Adrenal gland (tissue), 12 donors: Measurements from ENCODE around the gene ASTN2. TPM values are rescaled to one million over a fixed set of nuclear protein-coding genes. Genes with fewer than 3 reads are reported as not detected.
"Not testable (repeated sequence)": the region's sequence is repeated elsewhere in the genome, so short reads cannot be mapped to it uniquely, and the experiment has no call there.

Source experiments
- DNase-seq, 7 donors: peaks; one replicate each; pipeline ENCODE4 v3.0.0-alpha.2; 2019 to 2020
- H3K27ac ChIP-seq, 5 donors: fragments of 200-600 bp; sonication (generic) in 4 of 5; 1 replicate in 3 of 5; 2 replicates in 2 of 5; pipeline versions ENCODE4 v1.5.1 to v1.8.0; 2016 to 2020; ENCODE audit warnings: mild to moderate bottlenecking in 1 of 5
- H3K27me3 ChIP-seq: fragments of 200-600 bp; 2 replicates; pipeline ENCODE4 v1.8.0; 2021
- H3K36me3 ChIP-seq, 2 donors: fragments of 200-600 bp; replicated peaks in 1 of 2; 1 replicate in 1 of 2; 2 replicates in 1 of 2; pipeline versions ENCODE4 v1.5.1 to v1.8.0; 2018 to 2022
- H3K4me1 ChIP-seq, 2 donors: fragments of 200-600 bp; replicated peaks in 1 of 2; 1 replicate in 1 of 2; 2 replicates in 1 of 2; pipeline versions ENCODE4 v1.5.1 to v1.8.0; 2018 to 2021
- H3K4me3 ChIP-seq, 4 donors: fragments of 200-600 bp; sonication (generic) in 3 of 4; one replicate each; pipeline ENCODE4 v1.5.1; 2016 to 2018
- H3K9me3 ChIP-seq, 3 donors: fragments of 200-600 bp; sonication (generic) in 1 of 3; replicated peaks in 1 of 3; 1 replicate in 2 of 3; 2 replicates in 1 of 3; pipeline versions ENCODE4 v1.5.1 to v1.8.0; 2016 to 2021
- CTCF ChIP-seq, 6 experiments: fragments of 450-650 bp in 4 of 6; fragments of 200-600 bp in 2 of 6; sonication (generic) in 1 of 6; IDR thresholded peaks; 1 replicate in 5 of 6; 2 replicates in 1 of 6; pipeline versions ENCODE4 v1.5.1 to v1.8.0; 2016 to 2021; ENCODE audit warnings: antibody characterized with exemption in 6 of 6, mild to moderate bottlenecking in 2 of 6, moderate library complexity in 1 of 6
- POLR2A ChIP-seq, 2 donors: fragments of 450-650 bp; IDR thresholded peaks; one replicate each; pipeline ENCODE4 v1.6.1; 2017; ENCODE audit warnings: antibody characterized with exemption in 2 of 2, mild to moderate bottlenecking in 2 of 2, moderate library complexity in 1 of 2
- WGBS, 4 donors: extraction: QIAGEN DNeasy Blood & Tissue Kit in 2 of 4; methylation state at CpG; one replicate each; pipeline versions ENCODE4 v1.1.5 to v1.1.7; 2013 to 2017; 5-methylcytosine and 5-hydroxymethylcytosine counted together
- intact Hi-C, 2 donors: fragments of 100-400 bp; cut with DNase I; formaldehyde crosslinking; loops; one replicate each; pipeline versions ENCODE4 v1.14.1 to v1.15.0; 2022 to 2023
- polyA plus RNA-seq, 3 donors: library from polyadenylated mRNA; stranded (reverse); fragments of 200-250 nt in 2 of 3; fragments of 350-450 nt in 1 of 3; fragmentation: Illumina TruSeq in 1 of 3; extraction: RNeasy Lipid Tissue Mini Kit (QIAGEN cat#74804) in 1 of 3; gene quantifications; one replicate each; pipeline ENCODE4 v1.2.3, GENCODE V29; 2013 to 2014
- total RNA-seq, 9 donors: library from RNA; depleted of rRNA in 4 of 9; stranded (reverse); fragments of >200 nt in 4 of 9; fragments of 120-200 nt in 1 of 9; fragmentation: NEBNext Ultra II Directional in 1 of 9; extraction: Animal tissue kit (Norgen Biotek cat#: 25700) in 1 of 9; gene quantifications; one replicate each; pipeline versions ENCODE4 v1.1.0 to v1.2.4, GENCODE V29; 2013 to 2023
- donor health status: healthy with polysubstance abuse.
- donor health status: Bipolar disorder and iron deficiency.
- donor health status: DM: yes; HTN: yes; CAD: no.
- donor health status: DM: no; HTN: no; CAD: no.
- donor health status: DM: no; HTN: no; CAD: no.
- donor health status: DM: yes; HTN: yes; CAD: no.

Gene ASTN2
- total and polyA plus RNA-seq, 12 donors: 2.5 to 15.6 (median 6.8) TPM

GRCh38 chr9:116924462-116925110, 490.3 kb downstream of the ASTN2 start:
- WGBS, 4 donors: 71 to 79% (median 74%) methylated on average over 6 of the region's 6 CpGs
- no peaks in the 10 kb centered on the region for H3K27me3 ChIP-seq
- no peak overlapping the region for H3K4me3 ChIP-seq
- no peak for DNase-seq
- H3K36me3 ChIP-seq: no peaks in the 10 kb centered on the region
- H3K4me1 ChIP-seq: no peaks in the 10 kb centered on the region
- no peak for TF ChIP-seq POLR2A (IDR thresholded peaks at IDR 0.05)
- no peak for TF ChIP-seq CTCF (IDR thresholded peaks at IDR 0.05)
- H3K27ac ChIP-seq: no peak overlapping the region
- no peaks in the 10 kb centered on the region for H3K9me3 ChIP-seq
- intact Hi-C loops: no loop called here

- H3K4me3 ChIP-seq, H3K27ac ChIP-seq, H3K4me1 ChIP-seq, intact Hi-C loops, H3K27me3 ChIP-seq, H3K9me3 ChIP-seq, DNase-seq, H3K36me3 ChIP-seq: not testable (repeated sequence)
- WGBS, 4 donors: 80 to 93% (median 85%) methylated on average over 3 of the region's 3 CpGs
Observed at GRCh38 chr9:116917895-116918508, 496.9 kb downstream of the ASTN2 start.

- TF ChIP-seq POLR2A (IDR thresholded peaks at IDR 0.05) (no peak), CTCF (IDR thresholded peaks at IDR 0.05) (no peak)
- no peaks in the 10 kb centered on the region for H3K4me1 ChIP-seq
- no peak for DNase-seq
- H3K4me3 ChIP-seq: no peak overlapping the region
- no peaks in the 10 kb centered on the region for H3K9me3 ChIP-seq
- H3K27me3 ChIP-seq: peaks cover 7% of the 10 kb centered on the region
- no peaks in the 10 kb centered on the region for H3K36me3 ChIP-seq
- intact Hi-C loops: no loop called here
- H3K27ac ChIP-seq: no peak overlapping the region
- WGBS, 4 donors: 46 to 72% (median 64%) methylated on average over 2 of the region's 2 CpGs
Observed at GRCh38 chr9:116913536-116913935, 501.3 kb downstream of the ASTN2 start.

GRCh38 chr9:116910201-116910600, 504.7 kb downstream of the ASTN2 start:
- DNase-seq: no peak
- Histone ChIP-seq H3K4me3 (no peak overlapping the region), H3K4me1 (no peaks in the 10 kb centered on the region), H3K27me3 (peaks cover 7% of the 10 kb centered on the region), H3K9me3 (no peaks in the 10 kb centered on the region), H3K27ac (no peak overlapping the region), H3K36me3 (no peaks in the 10 kb centered on the region)
- intact Hi-C loops: no loop called here
- TF ChIP-seq POLR2A (IDR thresholded peaks at IDR 0.05): no peak
- no peak for TF ChIP-seq CTCF (IDR thresholded peaks at IDR 0.05)
- 62 to 73% (median 68%) methylated on average over 10 of the region's 10 CpGs for WGBS, 4 donors

GRCh38 chr9:116907989-116908388, 506.9 kb downstream of the ASTN2 start:
- no peaks in the 10 kb centered on the region for H3K4me1 ChIP-seq
- H3K27me3 ChIP-seq: no peaks in the 10 kb centered on the region
- intact Hi-C loops: no loop called here
- no peak overlapping the region for H3K4me3 ChIP-seq
- WGBS, 4 donors: 66 to 81% (median 71%) methylated on average over 3 of the region's 3 CpGs
- no peaks in the 10 kb centered on the region for H3K9me3 ChIP-seq
- no peak for DNase-seq
- H3K27ac ChIP-seq: no peak overlapping the region
- H3K36me3 ChIP-seq: no peaks in the 10 kb centered on the region
- TF ChIP-seq CTCF (IDR thresholded peaks at IDR 0.05) (no peak), POLR2A (IDR thresholded peaks at IDR 0.05) (no peak)
